AG04450 (cell line): ENCODE data around the gene PCNX2. TPM values are rescaled to one million over a fixed set of nuclear protein-coding genes. Genes with fewer than 3 reads are reported as not detected.

Source experiments
- CTCF ChIA-PET: fragments of 300-600, 350-600 bp; formaldehyde crosslinking; extraction: SDS; loops from one replicate; lab custom pipeline; 2022; ENCODE audit warnings: antibody characterized with exemption, inconsistent platforms; lab: Charles Lee
- POLR2A ChIA-PET: fragments of 350-600 bp; formaldehyde crosslinking; extraction: SDS; loops from one replicate; lab custom pipeline; 2021; ENCODE audit warnings: antibody characterized with exemption, inconsistent platforms; lab: Yijun Ruan, JAX
- DNase-seq: peaks from one replicate; pipeline ENCODE4 v3.0.0-alpha.2; 2011; ENCODE audit warnings: low read depth, low spot score
- H3K27ac ChIP-seq: one replicate; pipeline ENCODE4 v1.5.1; 2012; ENCODE audit warnings: low read depth, low read length, control low read depth
- H3K27me3 ChIP-seq: one replicate; pipeline ENCODE4 v1.6.0; 2012; ENCODE audit warnings: low read length; ENCODE audit not compliant: control insufficient read depth, insufficient read depth
- H3K4me3 ChIP-seq: 2 replicates; pipeline ENCODE4 v1.5.1; 2011; ENCODE audit warnings: mild to moderate bottlenecking, low read depth, low read length, control low read depth
- H3K9me3 ChIP-seq: 2 replicates; pipeline ENCODE4 v1.5.1; 2012; ENCODE audit warnings: low read length; ENCODE audit not compliant: control insufficient read depth, insufficient read depth
- polyA plus RNA-seq: library from polyadenylated mRNA; depleted of rRNA; stranded (reverse); fragments of >200 nt; gene quantifications from 2 replicates; pipeline ENCODE4 v1.2.3, GENCODE V29; 2011
- TF ChIP-seq, protein P1 (sequence below): IDR thresholded peaks from 2 replicates; pipeline ENCODE4 v1.5.1; 2011; ENCODE audit warnings: low read depth, low read length, control low read depth, inconsistent platforms

PCNX2 gene
- polyA plus RNA-seq, 1 experiment, result 29.8 TPM

DNA sequence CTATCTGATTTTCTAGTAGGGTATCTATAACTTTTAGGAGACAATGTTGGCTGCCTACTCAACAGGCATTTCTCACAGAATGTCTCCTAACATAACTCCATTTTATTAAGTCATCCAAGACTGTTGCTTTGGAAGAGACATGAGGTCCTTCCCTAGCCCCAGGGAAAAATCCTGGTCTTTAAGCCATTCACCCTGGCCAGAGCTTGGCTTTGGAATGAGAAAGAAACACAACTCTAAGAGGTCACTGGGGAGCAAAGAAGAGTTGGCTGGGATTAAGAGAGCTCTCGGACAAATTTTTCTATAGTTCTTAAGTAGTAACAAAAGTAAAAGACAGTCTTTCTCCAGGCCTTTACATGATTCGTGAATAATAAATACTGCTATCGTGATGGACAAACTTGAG, 57.9 kb downstream of the PCNX2 start:
- Histone ChIP-seq H3K27me3 (no peaks in the 10 kb centered on the region), H3K4me3 (no peak overlapping the region), H3K27ac (no peak overlapping the region), H3K9me3 (no peaks in the 10 kb centered on the region)
- ChIA-PET POLR2A (no interaction called here), CTCF (interaction anchor here (2.9 kb wide), 1 partner anchor 607 kb away, joined by 12 read pairs; the partner anchor contains the start of gene SIPA1L2)
- no peak for DNase-seq
- TF ChIP-seq, protein P1, sequence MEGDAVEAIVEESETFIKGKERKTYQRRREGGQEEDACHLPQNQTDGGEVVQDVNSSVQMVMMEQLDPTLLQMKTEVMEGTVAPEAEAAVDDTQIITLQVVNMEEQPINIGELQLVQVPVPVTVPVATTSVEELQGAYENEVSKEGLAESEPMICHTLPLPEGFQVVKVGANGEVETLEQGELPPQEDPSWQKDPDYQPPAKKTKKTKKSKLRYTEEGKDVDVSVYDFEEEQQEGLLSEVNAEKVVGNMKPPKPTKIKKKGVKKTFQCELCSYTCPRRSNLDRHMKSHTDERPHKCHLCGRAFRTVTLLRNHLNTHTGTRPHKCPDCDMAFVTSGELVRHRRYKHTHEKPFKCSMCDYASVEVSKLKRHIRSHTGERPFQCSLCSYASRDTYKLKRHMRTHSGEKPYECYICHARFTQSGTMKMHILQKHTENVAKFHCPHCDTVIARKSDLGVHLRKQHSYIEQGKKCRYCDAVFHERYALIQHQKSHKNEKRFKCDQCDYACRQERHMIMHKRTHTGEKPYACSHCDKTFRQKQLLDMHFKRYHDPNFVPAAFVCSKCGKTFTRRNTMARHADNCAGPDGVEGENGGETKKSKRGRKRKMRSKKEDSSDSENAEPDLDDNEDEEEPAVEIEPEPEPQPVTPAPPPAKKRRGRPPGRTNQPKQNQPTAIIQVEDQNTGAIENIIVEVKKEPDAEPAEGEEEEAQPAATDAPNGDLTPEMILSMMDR, result no peak

DNA sequence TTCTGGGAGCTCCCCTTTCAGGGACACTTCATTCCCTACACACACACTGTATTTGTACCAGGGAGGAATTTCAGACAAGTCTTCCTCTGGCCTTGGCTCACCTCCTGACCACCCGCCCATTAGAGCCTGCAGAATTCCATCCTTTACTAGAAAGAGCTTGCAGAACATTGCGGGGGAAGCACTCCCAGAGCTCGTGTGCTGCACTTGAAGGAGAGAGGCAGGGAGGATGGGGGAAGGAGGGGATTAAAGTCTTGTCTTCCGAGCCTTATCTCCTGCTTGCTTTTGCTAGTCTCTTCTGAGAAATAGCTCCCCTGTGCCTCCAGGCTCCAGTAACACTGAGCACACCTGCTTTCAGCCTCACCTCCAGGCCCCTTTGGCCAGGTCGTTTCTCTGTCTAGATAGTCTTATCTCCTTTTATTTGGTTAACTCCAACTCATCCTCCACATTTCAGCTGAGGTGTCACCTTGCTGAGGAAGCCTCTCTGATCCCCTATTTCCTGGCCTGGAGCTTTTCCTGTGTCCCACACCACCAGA, 62.0 kb downstream of the PCNX2 start:
- TF ChIP-seq, protein P1, result no peak
- no peaks in the 10 kb centered on the region for H3K9me3 ChIP-seq
- no peak overlapping the region for H3K27ac ChIP-seq
- CTCF ChIA-PET, result no interaction called here
- no peak for DNase-seq
- POLR2A ChIA-PET, result no interaction called here
- H3K4me3 ChIP-seq, result no peak overlapping the region
- no peaks in the 10 kb centered on the region for H3K27me3 ChIP-seq

DNA sequence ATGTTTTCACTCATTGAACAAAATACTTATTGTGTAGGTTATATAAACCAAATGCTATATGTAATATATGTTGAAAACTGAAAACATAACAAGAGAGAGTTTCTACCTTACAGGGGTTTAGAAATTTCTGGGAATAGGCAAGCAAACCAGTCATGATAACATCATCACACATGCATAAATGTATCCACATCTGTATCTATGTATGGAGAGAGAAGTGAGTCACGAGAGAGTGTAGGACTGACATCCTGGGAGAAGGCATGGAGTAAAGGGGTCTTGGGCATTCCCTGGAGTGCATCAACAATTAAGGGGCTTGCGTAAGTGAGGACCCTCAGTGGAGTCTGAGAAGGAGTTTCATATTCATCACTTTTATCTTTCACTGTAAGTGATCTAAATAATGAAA, 65.5 kb downstream of the PCNX2 start:
- H3K27me3 ChIP-seq, result no peaks in the 10 kb centered on the region
- CTCF ChIA-PET, result no interaction called here
- no peaks in the 10 kb centered on the region for H3K9me3 ChIP-seq
- no peak overlapping the region for H3K4me3 ChIP-seq
- no peak for DNase-seq
- TF ChIP-seq, protein P1, result no peak
- no peak overlapping the region for H3K27ac ChIP-seq
- POLR2A ChIA-PET, result no interaction called here

DNA sequence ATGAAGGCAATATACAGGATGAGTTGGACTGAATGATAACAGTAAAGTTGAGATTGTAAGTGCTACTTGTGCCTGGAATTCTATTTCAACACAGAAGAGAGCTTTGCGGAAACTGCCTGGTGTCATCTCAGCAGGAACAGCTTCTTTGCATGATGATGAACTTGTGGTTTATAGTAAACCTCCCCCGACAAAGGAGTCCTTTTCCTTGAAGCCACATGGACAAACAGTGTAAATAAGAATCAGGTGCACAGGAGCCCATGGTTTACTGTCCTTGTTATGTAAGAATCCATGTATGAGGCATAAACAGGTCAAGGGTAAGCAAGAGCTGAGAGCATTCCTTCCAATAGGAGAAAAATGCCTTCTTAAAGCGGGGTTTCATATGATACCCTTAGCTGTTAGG, 66.2 kb downstream of the PCNX2 start:
- Histone ChIP-seq H3K9me3 (no peaks in the 10 kb centered on the region), H3K27me3 (no peaks in the 10 kb centered on the region), H3K27ac (no peak overlapping the region), H3K4me3 (no peak overlapping the region)
- TF ChIP-seq, protein P1, result peak; percentile 29
- ChIA-PET POLR2A (no interaction called here), CTCF (interaction anchor here (0.5 kb wide), 1 partner anchor 594 kb away, joined by 4 read pairs; no protein-coding TSS in a partner anchor)
- DNase-seq, result no peak

DNA sequence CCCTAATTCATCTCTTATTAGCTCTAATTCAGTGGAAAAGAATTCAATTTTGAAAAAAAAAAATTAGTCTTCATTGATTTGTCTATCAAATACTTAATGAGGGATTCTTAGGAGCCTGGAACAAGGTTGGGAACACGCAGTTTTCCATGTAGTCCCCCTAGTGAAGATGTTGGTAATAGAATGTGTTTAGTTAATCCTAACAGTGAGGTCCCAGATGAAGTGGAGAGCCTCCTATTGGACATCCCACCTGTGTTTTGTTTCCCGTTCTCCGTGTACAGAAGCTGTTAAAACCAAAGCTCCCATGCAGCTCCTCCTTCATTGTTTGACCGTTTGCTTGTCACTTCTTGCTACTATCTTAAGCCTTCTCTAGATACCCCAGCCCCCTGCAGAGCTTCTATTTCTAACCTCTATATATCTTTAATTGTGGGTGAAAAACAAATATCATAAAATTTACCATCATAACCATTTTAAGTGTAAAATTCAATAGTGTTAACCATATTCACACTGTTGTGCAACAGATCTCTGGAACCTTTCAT, 67.5 kb downstream of the PCNX2 start:
- ChIA-PET CTCF (interaction anchor here (0.6 kb wide), 1 partner anchor 17 kb away, joined by 3 read pairs; no protein-coding TSS in a partner anchor), POLR2A (no interaction called here)
- no peak overlapping the region for H3K27ac ChIP-seq

More for the DNA sequence above, 67.5 kb downstream of the PCNX2 start:
- DNase-seq, result no peak
- Histone ChIP-seq H3K27me3 (no peaks in the 10 kb centered on the region), H3K9me3 (no peaks in the 10 kb centered on the region), H3K4me3 (no peak overlapping the region)
- TF ChIP-seq, protein P1, result no peak
